ENCODE measurements around the gene MRAP2.

DNA sequence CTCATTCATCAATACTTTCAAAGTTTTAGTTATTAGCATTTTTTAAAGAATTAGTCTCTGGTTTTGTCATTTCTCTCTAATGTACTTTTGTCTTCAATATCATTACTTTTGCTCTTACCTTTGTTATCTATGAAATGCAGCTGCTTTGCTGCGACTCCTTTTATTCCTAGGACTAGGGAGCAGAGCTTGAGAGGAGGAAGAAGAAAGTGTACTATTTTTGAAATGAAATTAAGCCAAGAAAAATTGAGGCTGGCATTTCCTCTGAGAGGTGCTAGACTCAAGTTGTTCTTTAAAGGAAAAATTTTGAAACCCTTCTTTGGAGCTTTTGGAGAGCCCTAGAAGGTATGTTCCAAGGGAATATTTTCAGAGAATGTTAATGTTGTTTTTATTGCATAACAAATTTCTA is 48.3 kb upstream of the MRAP2 start:
- TF ChIP-seq POLR2A (IDR thresholded peaks at IDR 0.05; ENCODE audit: low read depth, low read length) (no peak), POLR2AphosphoS5 (IDR thresholded peaks at IDR 0.05; ENCODE audit: low read depth, low read length) (no peak)

Data from GM12892 (cell line).